KG1 (cell line): ENCODE measurements around the gene LAMC1.
"Not testable (repeated sequence)": the region's sequence is repeated elsewhere in the genome, so short reads cannot be mapped to it uniquely, and the experiment has no call there.

Experiments used
- DNase-seq: peaks from one replicate; lab custom pipeline; 2025; lab: John Stamatoyannopoulos, UW

LAMC1 gene

DNA sequence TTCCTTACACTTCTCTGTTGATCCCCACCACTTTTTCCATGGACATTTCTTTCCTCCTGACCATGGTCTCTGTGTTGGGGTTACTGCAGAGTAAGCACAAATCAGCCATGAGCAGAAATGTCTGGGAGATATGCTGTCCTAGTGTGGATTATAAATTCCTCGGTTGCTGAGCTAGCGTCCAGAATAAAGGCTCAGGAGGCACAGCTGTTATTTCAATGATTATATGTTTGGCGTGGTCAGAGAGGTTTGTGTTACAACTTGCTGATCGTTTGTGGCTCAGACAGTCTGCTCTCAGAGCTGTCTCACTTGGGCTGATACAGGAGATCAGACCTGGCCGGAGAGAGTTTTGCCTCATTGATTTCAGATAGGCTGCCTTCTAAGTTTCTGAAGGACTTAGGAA lies 125.4 kb downstream of the LAMC1 start:
- no peak for DNase-seq

DNA sequence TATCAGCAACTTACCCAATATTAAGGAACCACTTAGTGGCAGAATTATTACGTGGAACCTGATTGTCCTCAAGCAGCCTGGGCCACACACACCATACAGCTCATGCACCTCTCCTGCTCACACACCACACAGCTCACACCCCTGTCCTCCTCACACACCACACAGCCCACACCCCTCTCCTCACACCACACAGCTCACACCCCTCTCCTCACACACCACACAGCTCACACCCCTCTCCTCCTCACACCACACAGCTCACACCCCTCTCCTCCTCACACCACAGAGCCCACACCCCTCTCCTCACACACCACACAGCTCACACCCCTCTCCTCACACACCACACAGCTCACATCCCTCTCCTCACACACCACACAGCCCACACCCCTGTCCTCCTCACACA lies 126.1 kb downstream of the LAMC1 start:
- no peak for DNase-seq

DNA sequence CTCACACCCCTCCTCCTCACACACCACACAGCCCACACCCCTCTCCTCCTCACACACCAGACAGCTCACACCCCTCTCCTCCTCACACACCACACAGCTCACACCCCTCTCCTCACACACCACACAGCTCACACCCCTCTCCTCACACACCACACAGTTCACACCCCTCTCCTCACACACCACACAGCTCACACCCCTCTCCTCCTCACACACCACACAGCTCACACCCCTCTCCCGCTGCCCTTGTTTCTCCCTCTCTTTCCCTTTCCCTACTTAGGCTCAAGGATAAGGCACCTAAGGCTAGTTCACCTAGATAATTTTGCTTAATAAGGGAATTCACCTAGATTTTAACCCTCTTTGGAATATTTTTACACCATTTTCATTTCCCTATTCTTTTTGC lies 126.8 kb downstream of the LAMC1 start:
- DNase-seq: not testable (repeated sequence)

DNA sequence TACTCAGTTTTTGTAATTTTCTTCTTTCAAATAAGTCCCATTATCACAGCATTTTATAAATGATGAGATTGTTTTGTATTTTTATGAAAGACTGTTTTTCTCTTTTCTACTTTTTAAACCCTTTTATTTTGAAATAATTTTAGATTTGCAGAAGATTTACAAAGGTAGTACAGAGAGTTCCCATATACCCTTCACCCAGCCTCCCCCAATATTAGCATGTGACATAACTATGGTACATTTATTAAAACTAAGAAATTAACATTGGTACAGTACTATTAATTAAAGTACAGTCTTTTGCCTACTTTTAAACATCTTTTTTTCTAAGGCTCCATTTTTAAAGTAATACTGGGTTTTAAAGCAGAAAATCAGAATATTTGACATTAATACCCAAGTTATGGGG lies 127.2 kb downstream of the LAMC1 start:
- no peak for DNase-seq

DNA sequence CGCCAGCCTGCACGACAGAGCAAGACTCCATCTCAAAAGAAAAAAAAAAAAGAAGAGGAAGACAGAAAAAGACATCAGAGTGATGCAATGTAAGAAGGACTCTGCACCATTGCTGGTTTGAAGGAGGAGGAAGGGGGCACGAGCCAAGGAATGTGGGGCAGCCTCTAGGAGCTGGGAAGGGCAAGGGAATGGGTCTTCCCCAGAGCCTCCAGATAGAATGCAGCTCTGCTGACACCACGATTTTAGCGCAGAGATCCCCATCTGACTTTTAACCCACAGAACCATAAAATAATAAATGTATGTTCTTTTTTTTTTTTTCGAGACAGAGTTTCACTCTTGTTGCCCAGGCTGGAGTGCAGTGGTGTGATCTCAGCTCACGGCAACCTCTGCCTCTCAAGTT lies 129.0 kb downstream of the LAMC1 start:
- no peak for DNase-seq

DNA sequence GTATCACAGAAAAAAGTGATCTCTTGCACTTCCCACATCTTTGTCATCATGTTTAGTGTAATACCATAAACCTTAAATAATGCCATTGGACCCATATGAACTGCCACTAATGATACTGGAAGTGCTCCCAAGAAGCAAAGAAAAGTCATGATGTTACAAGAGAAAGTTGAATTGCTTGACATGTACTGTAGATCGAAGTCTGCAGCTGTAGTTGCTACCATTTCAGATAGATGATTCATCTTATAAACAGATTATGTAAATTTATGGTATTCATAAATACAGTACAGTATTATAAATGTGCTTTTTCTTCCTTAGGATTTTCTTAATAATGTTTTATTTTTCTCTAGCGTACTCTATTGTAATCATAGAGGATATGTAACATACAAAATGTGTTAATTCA lies 132.7 kb downstream of the LAMC1 start:
- no peak for DNase-seq

DNA sequence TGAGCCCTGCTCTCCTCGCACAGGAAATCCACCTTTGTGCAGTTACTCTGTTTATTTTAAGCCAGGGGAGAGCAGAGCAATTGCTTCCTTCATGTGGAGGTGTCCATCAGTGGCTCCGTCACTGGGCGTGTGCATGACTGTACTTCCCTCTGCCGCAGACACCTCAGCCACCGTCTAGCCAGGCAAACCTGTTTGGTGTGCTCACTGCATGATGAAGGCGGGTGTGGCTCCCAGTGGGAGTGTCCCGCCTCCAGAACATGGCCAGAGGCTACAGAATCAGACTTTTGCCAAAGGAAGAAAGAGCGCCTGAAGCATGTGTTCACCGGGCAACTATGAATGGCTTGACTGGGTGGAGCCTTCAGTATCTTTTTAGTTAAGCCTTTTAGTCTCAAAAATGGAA lies 136.7 kb downstream of the LAMC1 start:
- DNase-seq: no peak

DNA sequence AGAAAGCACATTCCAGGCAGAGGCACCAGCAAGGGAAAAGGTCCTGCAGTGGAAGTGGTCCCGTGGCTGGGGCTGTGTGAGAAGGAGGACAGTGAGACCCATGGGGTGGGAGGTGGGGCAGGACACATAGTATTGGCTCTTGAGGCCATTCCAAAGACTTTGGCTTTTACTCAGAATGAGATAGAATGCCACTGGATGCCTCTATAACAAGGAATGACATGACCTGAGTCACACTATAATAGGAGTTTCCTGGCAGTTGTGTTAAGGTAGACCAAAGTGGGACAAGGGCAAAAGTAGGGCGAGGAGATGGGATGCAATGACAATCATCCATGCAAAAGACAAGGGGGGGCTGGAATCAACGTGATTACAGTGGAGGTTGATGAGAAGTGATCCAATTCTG lies 138.2 kb downstream of the LAMC1 start:
- no peak for DNase-seq

DNA sequence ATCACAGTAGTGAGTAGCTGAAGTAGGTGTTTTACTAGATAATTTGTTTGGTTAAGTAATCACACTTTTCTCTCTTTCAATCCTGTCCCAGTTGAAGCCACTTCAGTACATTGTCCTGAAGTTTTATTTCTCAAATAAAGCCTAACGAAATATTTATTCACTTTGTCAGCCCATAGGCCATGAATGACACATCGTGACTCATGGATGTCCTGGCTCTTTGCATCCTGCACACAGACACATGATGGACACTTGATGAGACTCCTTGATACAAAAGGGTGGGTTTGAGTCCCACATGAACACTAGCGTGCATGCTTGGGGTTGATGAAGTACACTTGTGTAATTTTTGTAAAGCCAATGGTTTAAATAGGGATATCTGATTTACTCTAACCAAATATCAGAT lies 140.1 kb downstream of the LAMC1 start:
- DNase-seq: no peak

DNA sequence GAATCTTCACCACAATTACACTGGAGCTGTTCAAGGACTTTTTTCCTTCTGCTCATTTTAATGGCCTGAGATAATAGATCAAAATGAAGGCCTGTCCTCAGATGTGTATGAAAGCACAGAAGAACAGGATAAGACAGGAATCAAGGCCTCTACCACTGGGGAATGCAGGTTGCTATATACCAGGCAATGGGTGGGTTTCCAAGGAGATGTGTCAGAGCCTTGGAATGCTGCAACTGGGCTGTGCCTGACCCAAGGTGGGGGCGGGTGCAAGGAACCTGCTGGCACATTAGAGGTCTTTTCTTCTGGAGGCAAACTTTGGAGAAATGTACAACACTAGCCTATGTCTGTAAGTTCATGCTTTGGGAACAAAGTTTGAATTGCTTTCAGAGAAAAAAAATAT lies 141.1 kb downstream of the LAMC1 start:
- no peak for DNase-seq

DNA sequence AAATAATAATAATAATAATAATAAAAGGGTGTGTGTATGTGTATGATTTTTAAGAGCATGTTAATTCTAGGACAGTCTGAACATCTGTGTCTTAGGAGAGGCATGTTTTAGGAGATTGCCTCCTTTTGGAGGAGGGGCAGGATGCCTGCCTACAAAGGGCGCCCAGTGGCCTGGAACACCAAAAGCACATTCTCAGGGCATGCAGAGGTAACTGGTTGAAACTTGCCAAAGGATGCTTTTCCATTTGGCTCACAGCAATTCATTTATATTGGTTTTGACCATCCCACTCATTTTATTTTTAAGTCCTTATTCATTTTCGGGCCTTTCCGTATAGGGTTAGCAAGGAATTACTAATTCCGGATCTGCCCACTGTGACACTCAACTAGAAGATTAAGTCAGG lies 141.7 kb downstream of the LAMC1 start:
- DNase-seq: no peak

DNA sequence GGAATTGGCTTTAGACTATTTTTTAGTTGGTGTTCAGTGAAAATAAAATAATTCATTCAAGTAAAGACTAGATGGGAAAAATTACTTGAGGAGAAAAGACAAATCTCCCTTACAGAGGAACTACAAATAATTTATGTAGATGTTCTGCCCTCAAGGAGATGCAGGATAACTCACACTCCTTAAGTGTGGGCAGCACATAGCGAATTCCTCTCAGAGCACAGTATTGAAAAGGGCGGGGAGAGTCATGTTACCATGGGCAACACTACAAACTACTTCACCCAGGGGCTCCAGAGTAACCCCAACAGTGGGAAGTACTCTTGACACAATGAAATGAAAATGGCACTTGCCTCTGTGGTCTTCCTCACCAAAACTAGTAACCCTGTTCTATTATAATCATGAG lies 142.2 kb downstream of the LAMC1 start:
- DNase-seq: no peak

DNA sequence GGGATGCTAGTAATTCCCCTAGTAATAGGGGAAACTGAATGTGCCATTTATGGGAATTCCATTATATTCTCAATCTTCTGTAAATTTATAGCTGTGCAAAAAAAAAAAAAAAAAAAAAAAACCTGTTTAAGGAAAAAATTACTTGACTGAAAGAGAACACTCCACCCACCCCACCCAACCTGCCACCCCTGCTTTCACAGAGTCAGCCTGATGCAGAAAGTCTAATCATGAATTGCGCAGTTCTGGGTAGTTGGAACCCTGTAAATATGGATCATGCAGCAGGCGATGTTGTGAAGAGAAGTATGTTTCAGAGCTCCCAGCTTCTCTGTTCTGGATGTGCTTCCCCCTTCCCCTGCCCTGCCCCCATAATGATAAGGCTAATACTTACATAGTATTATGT lies 143.2 kb downstream of the LAMC1 start:
- no peak for DNase-seq

DNA sequence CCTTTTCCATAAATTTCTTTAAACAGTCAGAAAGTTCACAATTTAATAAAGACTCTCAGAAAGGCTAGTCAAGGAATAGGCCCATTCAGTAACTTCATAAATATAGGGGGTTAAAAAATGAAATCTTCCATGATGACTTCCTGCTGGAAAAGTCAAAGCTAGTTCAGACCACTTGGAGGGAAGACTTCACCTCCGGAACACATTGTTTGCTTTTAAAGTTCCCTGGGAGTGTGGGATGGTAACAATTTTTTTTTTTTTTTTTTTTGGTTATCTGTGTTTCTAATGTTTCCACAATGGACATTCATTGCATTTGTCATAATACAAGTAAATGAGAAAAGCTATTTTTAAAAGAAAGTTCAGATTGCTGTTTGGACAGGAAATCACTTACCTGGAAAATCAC lies 144.5 kb downstream of the LAMC1 start:
- DNase-seq: no peak

DNA sequence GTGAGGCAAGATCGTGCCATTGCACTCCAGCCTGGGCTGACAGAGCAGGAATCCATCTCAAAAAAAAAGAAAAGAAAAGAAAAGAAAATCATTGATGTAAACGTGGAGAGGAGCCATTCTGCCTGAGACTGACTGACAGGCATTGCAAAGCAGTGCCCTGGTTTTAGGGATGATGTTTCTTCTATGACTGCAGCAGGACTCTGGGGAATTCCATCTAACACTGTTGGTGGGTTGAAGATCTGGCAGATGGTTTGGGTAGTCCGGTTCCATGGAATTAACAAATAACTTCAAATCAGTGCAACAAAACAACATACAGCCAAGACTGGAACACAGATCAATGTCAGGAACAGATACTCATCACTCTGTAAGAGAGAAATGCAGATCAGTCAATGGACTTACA lies 145.1 kb downstream of the LAMC1 start:
- DNase-seq: no peak

DNA sequence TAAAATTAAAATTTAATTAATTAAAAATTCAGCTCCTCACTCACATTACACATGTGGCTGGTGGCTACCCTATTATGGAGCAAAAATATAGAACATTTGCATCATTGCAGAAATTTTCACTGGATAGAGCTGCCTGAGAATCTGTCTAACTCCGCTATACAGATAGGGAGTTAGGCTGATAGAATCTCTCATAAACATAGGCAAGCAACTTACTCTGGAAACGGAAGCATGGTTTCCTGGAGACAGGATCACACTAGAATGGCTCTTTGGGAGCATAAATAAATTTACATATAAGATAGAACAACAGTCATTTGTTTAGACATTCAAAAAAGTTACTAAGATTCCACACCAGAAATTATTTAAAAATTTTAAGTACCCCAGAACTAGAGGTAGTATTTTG lies 150.6 kb downstream of the LAMC1 start:
- DNase-seq: no peak

DNA sequence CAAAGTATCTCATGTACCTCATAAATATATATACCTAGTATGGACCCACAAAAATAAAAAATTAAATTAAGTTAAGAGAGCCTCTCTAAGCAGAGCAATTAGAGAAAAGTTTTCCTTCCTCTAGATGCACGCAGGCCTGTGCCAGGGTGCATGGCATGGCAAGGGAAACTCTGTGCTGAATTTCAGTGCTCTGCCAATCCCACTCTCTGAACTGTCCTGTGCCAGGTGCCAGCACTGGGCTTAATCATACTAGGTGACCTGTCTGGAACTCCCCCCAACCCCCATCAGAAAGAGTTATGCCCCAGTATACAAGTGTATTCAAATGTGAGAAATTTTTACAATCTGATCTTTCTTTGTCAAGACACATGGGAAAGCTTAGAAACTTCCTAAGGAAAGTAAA lies 152.4 kb downstream of the LAMC1 start:
- DNase-seq: no peak

DNA sequence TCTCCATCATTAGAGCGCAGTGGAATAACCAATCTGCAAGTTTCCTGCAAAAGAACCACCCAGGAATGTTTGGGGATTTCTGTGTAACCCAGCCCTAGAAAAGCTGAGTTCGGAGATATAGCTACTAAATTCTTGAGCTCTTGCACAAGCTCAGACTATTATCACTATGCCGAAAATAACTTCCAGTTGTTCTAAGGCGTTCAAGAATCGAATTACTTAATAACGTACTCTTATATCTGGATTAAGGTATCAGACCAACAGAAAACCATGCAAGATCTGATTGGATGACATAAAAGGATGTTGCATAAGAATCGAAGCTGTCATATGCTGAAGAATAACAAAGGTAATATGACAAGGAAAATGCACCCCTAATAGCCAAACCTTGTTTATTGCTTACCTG lies 155.3 kb downstream of the LAMC1 start:
- DNase-seq: no peak

DNA sequence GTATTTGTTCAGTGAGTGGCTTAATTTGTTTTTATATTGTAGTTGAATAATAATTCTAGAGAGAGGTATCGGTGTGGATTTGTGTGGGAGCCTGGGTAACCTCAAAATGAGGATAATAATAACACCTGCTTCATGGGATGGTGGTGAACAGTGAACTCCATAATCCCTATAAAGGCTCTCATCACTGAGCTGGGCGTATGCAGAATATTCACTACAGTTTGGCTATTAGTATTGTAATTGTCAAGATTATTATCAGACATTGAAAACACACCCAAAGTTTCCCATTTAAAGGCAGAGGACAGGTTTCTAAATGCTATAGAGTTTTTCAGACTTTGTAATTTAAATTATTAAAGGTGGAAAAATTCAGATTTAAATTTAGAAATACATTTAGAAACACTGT lies 155.8 kb downstream of the LAMC1 start:
- DNase-seq: no peak

DNA sequence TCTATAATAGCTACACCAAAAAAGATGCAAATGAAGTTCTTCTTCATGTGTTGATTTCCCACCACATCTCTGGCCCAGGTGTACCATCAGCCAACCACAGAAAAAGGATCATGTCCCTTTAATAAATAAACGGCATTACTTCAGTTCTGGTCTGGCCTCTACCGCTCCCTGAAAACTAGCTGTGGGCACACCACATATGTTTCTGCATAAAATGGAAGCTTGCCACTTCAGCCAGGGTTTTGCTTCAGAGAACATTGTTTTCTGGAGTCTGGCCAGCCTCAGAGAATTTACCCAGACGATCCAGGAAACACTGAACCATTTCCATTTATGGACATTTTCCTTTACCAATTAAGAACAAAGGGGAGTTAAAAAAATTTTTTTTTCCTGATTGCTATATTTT lies 157.0 kb downstream of the LAMC1 start:
- DNase-seq: no peak

DNA sequence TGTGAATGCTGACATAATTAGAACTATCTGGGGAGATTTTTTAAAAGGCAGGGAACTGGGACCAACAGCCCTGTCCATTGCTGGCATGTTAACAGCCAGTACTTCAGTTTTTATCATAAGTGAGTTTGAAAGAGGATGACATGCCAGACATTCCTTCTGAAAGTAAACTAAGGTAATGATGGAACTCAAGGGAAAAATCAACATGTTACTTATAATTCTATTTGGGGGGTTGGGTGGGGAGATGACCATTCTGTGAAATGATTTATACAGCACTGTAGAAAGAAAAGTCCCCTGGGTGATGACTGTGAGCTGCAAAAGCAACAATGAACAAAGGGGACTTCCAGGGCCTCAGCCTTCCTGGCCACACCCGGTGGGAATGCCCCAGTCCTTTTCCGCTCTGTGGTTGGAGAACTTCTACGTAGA lies 157.4 kb downstream of the LAMC1 start:
- no peak for DNase-seq

DNA sequence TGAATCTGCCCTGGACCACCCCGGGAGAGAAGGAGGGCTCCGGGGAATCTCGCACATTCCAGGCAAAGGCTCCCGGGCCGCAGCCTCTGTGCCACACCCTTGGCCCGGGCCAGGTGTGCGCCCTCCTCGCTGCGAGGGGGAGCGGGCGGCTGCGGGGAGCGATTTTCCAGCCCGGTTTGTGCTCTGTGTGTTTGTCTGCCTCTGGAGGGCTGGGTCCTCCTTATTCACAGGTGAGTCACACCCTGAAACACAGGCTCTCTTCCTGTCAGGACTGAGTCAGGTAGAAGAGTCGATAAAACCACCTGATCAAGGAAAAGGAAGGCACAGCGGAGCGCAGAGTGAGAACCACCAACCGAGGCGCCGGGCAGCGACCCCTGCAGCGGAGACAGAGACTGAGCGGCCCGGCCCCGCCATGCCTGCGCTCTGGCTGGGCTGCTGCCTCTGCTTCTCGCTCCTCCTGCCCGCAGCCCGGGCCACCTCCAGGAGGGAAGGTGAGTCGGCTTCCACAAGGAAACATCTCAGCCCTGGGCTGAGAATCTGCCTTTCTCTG lies 162.8 kb downstream of the LAMC1 start, which contains the start of gene LAMC2:
LAMC2 (plus strand) TSS at position 324 of the 550 bp plus-strand sequence; CDS start at position 413, 89 bp downstream.
- no peak for DNase-seq

DNA sequence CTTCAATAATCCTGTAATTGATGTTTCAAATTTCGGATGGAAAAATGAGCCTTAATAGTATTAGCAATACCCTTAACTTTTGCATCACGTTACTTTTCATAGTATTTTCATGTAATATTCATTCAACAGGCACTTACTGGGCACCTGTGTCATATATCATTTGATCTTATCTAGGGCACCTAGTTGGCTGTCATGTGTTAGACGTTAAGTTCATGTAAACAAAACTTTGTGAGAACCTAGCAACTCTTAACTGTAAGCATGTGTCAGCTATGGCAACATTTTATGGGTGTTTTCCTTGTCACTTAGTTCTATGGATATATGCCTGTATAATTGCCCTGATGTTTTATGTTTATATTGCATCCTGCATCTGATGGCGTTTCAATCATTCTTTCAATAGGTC lies 163.6 kb downstream of the LAMC1 start:
- DNase-seq: no peak

DNA sequence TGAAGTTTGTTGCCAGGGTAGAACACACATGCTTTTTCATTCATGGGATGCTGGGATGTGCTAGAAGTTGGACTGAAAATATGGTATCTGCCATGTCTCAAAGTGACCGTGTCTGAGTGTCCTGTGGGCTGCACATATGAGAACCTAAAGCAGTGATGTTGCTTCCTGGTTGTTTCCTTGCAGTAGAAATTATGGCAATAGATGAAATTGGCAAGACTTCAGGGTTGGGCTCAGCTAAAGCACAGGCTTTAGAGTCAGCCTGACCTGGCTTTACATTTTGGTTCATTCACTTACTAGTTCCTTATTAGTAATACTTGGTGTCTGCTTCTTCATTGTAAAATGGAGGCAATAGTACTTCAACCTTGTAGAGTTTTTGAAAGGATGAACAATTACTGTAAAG lies 165.0 kb downstream of the LAMC1 start:
- DNase-seq: no peak

DNA sequence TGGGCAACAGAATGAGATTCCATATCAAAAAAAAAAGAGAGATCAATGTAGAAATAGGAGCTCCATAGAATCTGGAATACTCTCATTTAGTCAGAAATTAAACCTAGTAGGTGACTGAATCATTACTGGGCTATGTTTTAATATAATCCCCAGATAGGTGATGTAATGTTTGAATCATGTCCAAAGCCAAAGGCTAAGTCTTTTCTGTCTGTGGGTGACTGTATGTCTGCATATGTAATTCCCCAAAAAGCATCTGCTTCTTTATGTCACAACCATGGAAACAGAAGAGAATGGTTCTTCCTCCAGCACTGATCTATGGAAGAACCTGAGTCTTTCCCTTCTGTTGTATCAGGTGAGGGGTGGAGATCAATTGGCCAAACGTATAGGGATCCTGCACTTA lies 168.6 kb downstream of the LAMC1 start:
- DNase-seq: no peak
